ENCODE measurements around the gene PKNOX1.
A peak's percentile ranks its signal among the peaks of the same experiment; 100 is the strongest.
"Not testable (repeated sequence)": the region's sequence is repeated elsewhere in the genome, so short reads cannot be mapped to it uniquely, and the experiment has no call there.

PKNOX1 gene

DNA sequence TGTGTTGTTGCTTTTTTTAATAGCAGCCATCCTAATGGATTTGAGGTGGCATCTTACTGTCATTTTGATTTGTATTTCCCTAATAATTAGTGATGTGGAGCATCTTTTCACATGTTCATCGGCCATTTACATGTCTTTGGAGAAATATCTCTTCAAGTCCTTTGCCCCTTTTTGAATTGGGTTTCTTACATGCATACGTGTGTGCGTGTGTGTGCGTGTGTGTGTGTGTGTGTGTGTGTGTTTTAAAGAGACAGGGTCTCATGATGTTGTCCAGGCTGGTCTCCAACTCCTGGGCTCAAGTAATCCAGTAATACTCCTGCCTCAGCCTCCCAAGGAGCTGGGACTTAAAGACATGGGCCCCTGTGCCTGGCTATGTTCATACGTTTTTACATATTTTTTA, 9.5 kb downstream of the PKNOX1 start:
- DNase-seq (ENCODE audit: low spot score), result no peak

DNA sequence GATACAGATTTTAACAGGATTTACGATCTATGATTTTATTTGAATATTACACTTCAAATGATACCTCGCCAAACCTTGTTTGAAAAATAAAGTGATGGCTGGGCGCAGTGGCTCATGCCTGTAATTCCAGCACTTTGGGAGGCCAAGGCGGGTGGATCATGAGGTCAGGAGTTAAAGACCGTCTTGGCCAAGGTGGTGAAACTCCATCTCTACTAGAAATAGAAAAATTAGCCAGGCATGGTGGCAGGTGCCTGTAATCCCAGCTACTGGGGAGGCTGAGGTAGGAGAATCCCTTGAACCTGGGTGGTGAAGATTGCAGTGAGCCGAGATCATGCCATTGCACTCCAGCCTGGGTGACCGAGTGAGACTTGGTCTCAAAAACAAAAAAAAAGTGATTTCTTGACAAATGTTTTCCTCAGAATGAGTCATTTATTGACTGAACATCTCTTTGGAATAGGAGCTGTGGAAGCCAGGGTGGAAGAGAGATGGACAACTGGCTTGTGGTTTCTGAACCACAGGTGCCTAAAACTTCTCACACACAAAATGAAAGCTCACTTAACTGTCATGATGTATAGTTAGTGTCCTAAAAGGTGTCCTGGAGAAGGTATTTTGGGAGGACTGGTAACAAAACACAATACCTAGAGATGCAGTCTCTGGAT, 11.9 kb downstream of the PKNOX1 start:
- DNase-seq (ENCODE audit: low spot score), result no peak

- no peak for DNase-seq (ENCODE audit: low spot score)
Measured at GRCh38 chr21:42988236-42988965, 14.0 kb downstream of the PKNOX1 start.

DNA sequence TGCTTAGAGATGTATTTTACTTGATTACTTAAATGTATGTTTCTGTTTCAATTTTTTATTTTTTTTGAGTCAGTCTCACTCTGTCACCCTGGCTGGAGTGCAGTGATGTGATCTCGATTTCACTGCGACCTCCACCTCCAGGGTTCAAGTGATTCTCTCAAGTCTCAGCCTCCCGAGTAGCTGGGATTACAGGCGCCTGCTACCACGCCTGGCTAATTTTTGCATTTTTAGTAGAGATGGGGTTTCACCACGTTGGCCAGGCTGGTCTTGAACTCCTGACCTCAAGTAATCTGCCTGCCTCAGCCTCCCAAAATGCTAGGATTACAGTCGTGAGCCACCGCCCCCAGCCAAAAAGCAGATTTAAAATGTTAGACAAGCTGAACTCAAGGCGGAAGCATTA, 15.0 kb downstream of the PKNOX1 start:
- DNase-seq (ENCODE audit: low spot score), result not testable (repeated sequence)

DNA sequence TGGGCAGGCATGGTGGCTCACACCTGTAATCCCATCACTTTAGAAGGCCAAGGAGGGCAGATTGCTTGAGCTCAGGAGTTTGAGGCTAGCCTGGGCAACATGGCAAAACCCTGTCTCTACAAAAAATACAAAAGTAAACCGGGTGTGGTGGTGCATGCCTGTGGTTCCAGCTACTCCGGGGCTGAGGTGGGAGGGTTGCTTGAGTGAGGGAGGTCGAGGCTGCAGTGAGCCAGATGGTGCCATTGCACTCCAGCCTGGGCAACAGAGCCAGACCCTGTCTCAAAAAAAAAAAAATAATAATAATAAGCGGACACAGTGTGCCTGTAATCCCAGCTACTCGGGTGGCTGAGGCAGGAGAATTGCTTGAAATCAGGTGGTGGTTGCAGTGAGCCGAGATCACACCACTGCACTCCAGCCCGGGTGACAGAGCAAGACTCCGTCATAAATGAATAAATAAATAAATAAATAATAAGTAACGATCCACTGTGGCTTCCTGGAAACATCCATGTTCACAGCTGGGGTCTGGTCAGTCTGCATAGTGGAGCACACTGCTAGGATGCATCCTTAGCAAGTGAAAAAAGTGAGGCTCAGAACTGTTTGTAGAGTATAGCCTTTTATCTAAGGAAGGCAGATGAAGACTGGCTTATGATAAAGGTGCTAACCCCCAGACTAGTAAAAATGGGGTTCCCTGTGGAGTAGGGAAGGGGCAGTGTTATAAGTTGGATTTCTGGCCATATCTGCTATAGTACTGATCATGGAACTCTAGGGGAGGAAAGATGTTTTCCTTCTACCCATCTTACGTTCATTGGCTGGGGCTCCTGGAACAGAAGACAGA, 15.7 kb downstream of the PKNOX1 start:
- DNase-seq (ENCODE audit: low spot score), result no peak

GRCh38 chr21:42991992-42992740, 17.8 kb downstream of the PKNOX1 start:
- DNase-seq (ENCODE audit: low spot score), result no peak

GRCh38 chr21:42993051-42993712, 18.8 kb downstream of the PKNOX1 start:
- DNase-seq (ENCODE audit: low spot score), result no peak

DNA sequence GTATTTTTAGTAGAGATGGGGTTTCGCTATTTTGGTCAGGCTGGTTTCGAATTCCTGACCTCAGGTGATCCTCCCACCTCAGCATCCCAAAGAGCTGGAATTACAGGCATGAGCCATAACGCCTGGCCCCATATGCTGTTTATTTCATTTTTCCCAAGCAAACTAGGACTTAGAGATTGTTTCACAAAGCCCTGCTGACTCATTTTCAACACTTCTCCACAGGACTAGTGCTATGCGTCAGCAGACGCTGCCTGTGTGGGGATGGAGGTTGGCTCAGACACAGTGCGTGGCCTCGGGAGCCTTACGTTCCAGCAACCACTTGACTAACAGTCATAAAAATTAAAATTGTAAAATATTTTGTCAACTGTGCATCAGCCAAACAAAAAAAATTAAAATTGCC, 22.7 kb downstream of the PKNOX1 start:
- peak; percentile 81 for DNase-seq (ENCODE audit: low spot score)

DNA sequence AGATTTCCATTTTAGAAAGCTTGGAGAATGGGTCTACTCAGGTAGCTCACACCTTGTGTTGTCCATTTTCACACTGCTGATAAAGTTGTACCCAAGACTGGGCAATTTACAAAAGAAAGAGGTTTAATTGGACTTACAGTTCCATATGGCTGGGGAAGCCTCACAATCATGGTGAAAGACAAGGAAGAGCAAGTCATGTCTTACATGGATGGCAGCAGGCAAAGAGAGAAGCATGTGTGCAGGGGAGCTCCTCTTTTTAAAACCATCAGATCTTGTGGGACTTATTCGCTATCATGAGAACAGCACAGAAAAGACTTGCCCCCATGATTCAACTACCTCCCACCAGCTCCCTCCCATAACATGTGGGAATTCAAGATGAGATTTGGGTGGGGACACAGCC, 23.6 kb downstream of the PKNOX1 start:
- not testable (repeated sequence) for DNase-seq (ENCODE audit: low spot score)

DNA sequence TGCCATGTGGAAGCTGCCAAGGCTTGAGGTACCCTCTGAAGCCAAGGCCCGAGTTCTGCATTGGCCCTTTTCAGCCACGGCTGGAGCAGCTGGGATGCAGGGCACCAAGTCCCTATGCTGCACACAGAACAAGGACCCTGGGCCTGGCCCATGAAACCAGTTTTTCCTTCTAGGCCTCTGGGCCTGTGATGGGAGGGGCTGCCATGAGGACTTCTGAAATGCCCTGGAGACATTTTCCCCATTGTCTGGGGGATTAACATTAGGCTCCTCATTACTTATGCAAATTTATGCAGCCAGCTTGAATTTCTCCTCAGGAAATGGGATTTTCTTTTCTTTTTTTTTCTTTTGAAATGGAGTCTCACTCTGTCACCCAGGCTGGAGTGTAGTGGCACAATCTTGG, 24.8 kb downstream of the PKNOX1 start:
- not testable (repeated sequence) for DNase-seq (ENCODE audit: low spot score)

DNA sequence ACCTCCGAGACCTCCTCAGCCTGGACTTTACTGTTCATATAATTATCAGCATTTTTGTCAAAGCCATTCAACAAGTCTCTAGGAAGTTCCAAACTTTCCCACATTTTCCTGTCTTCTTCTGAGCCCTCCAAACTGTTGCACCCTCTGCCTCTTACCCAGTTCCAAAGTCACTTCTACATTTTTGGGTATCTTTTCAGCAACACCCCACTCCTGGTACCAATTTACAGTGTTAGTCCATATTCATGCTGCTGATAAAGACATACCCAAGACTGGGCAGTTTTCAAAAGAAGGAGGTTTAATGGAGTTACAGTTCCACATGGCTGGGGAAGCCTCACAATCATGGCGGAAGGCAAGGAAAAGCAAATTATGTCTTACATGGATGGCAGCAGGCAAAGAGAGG, 25.7 kb downstream of the PKNOX1 start:
- not testable (repeated sequence) for DNase-seq (ENCODE audit: low spot score)

GRCh38 chr21:43001316-43001715, 27.0 kb downstream of the PKNOX1 start:
- DNase-seq (ENCODE audit: low spot score), result peak; percentile 41

- DNase-seq (ENCODE audit: low spot score), result no peak
Measured at GRCh38 chr21:43004926-43005325, 30.6 kb downstream of the PKNOX1 start.

DNA sequence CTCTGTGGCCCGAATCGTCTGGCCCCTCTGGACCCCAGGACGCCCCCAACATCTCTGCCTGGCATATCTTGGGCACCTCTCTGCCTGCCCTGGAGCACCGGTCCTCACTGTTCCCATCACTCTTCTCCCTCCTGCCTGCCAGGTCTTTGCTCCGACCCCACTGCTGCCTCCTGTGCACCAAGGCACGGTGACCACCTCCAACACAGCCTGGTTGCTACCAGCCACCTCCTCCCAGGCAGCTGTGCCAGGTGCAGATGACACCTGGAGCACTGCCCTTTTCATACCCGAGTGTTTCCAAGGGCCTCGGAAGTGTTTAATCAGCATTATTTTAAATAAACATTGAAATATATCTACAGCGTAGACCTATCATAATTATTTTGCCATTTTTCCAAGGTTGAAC, 31.3 kb downstream of the PKNOX1 start:
- DNase-seq (ENCODE audit: low spot score), result no peak

DNA sequence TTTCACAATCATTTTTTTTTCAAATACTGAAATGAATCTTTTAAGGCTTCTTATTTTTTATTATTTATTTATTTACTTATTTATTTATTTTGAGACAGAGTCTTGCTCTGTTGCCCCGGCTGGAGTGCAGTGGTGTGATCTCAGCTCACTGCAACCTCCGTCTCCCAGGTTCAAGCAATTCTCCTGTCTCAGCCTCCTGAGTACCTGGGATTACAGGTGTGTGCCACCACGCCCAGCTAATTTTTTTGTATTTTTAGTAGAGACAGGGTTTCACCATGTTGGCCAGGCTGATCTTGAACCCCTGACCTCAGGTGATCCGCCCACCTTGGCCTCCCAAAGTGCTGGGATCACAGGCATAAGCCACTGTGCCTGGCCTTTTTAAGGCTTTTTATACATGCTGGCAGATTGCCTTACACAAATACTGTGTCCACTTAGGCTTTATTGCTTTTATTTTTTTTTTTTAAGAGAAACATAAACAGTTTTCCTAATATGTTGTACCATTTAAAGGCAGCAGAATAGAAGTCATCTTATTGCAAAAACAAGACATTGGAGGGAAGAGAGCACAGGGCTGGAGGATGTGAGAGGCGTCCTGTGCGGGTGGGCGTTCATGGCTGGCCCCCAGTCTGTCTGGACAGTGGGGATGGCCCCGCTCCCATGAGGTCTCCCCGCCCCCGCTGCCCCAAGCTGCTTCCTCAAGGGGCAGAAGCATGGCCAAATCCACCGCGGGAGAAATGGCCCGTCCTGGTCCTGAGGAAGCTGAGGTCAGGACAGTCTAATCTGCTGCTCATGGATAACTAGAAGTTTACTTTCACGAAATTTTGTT, 31.9 kb downstream of the PKNOX1 start:
- DNase-seq (ENCODE audit: low spot score), result not testable (repeated sequence)

- no peak for DNase-seq (ENCODE audit: low spot score)
Measured at GRCh38 chr21:43006874-43007208, 32.5 kb downstream of the PKNOX1 start.

DNA sequence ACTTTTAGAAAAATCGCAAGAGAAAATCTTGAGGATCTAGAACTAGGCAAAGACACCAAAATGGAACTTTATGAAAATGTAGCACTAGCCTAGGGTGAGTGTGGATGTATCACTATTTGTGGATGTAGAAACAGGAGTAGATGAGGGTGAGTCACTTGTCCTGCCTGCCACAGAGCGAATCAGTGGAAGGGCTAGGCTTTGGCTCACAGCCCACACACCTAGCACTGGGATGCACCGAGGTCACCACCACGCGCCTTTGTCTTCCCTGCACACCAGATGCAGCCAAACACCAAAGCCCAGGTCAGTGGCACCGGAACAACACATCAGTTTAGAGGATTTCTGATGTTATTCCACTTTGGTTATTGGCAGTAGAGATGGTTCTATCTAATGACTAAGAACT, 38.2 kb downstream of the PKNOX1 start:
- DNase-seq (ENCODE audit: low spot score), result no peak

- no peak for DNase-seq (ENCODE audit: low spot score)
Measured at GRCh38 chr21:43015906-43016540, 41.7 kb downstream of the PKNOX1 start.

DNA sequence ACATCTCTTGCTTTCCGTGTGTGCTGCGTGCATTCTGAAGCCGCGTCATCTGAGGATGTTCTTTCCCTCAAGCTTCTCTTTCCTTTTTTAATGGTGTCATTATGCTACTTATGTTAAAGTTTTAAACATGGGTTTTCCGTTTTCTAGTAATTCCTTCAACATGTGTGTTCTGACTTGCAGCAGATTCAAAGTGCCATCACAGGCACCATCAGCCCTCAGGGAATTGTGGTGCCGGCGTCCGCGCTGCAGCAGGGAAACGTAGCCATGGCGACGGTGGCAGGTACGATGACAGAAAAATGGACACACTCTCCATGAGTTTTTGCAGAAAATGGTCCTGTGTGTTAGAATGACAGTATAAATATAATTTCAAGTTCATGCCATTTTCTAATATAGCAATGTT, 42.4 kb downstream of the PKNOX1 start:
- no peak for DNase-seq (ENCODE audit: low spot score)

DNA sequence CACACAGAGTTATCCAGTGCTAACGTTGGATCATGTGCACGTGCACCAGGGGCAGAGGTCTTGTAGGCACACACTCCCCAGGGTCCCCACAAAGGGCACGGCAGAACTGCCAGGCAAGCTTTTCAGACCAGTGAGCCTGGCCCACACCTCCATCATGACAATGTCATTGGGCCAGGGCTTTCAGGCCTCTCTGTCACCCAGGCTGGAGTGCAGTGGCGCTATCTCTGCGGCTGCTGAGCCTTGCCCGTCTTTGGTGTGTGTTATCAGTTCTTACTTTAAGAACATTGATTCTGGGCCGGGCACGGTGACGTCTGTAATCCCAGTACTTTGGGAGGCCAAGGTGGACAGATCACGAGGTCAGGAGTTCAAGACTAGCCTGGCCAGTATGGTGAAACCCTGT, 44.2 kb downstream of the PKNOX1 start:
- no peak for DNase-seq (ENCODE audit: low spot score)
